ENCODE data around the gene RFLNA.
"Not testable (repeated sequence)": the region's sequence is repeated elsewhere in the genome, so short reads cannot be mapped to it uniquely, and the experiment has no call there.

Gene RFLNA

GRCh38 chr12:124318278-124319020 is 23.6 kb downstream of the RFLNA start:
- no peak overlapping the region for H3K4me3 ChIP-seq (replicated peaks; ENCODE audit: low read depth, low read length)
- no peak for TF ChIP-seq CTCF (IDR thresholded peaks at IDR 0.05; ENCODE audit: low read length, missing control alignments)
- DNase-seq (ENCODE audit: low read depth): no peak

GRCh38 chr12:124319368-124320050 is 24.6 kb downstream of the RFLNA start:
- no peak overlapping the region for H3K4me3 ChIP-seq (replicated peaks; ENCODE audit: low read depth, low read length)

GRCh38 chr12:124321040-124321481 is 26.2 kb downstream of the RFLNA start:
- H3K4me3 ChIP-seq (replicated peaks; ENCODE audit: low read depth, low read length): no peak overlapping the region
- peak; percentile 50 for DNase-seq (ENCODE audit: low read depth)
- TF ChIP-seq CTCF (IDR thresholded peaks at IDR 0.05; ENCODE audit: low read length, missing control alignments): peak; percentile 94

More at GRCh38 chr12:124319368-124320050, 24.6 kb downstream of the RFLNA start:
- DNase-seq (ENCODE audit: low read depth): no peak
- no peak for TF ChIP-seq CTCF (IDR thresholded peaks at IDR 0.05; ENCODE audit: low read length, missing control alignments)

GRCh38 chr12:124321556-124322270 is 26.8 kb downstream of the RFLNA start:
- no peak overlapping the region for H3K4me3 ChIP-seq (replicated peaks; ENCODE audit: low read depth, low read length)
- no peak for DNase-seq (ENCODE audit: low read depth)
- TF ChIP-seq CTCF (IDR thresholded peaks at IDR 0.05; ENCODE audit: low read length, missing control alignments): no peak

- no peak for TF ChIP-seq CTCF (IDR thresholded peaks at IDR 0.05; ENCODE audit: low read length, missing control alignments)
- no peak for DNase-seq (ENCODE audit: low read depth)
- no peak overlapping the region for H3K4me3 ChIP-seq (replicated peaks; ENCODE audit: low read depth, low read length)
These were observed 27.5 kb downstream of the RFLNA start for GRCh38 chr12:124322271-124322998.

- H3K4me3 ChIP-seq (replicated peaks; ENCODE audit: low read depth, low read length); DNase-seq (ENCODE audit: low read depth): not testable (repeated sequence)
These were observed 28.1 kb downstream of the RFLNA start for GRCh38 chr12:124322999-124323328.
